ENCODE results near the gene ZNF705A.
A peak's percentile ranks its signal among the peaks of the same experiment; 100 is the strongest.
"Not testable (repeated sequence)": the region's sequence is repeated elsewhere in the genome, so short reads cannot be mapped to it uniquely, and the experiment has no call there.

The ZNF705A gene

GRCh38 chr12:8184206-8184605, 27.4 kb downstream of the ZNF705A start:
- not testable (repeated sequence) for DNase-seq (ENCODE audit: low spot score)

DNA sequence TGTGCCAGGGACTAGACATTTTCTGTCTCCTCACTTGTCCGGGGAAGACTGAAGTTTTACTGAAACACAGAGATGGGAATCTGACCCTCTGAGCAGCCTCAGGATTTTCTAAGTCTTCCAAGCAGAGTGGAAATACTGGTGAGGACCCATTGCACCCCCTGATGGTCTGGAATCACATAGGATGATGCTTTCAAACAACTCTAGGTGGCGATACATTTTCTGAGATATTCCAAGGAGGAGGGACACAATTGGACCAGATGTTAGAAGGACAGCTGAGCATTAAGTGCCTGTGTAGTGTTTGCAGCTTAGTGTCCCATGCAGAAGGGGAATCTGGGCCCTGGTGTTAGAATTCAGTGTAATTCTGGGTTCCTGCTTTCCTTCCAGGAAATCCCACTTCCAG, 31.3 kb downstream of the ZNF705A start:
- not testable (repeated sequence) for DNase-seq (ENCODE audit: low spot score)

DNA sequence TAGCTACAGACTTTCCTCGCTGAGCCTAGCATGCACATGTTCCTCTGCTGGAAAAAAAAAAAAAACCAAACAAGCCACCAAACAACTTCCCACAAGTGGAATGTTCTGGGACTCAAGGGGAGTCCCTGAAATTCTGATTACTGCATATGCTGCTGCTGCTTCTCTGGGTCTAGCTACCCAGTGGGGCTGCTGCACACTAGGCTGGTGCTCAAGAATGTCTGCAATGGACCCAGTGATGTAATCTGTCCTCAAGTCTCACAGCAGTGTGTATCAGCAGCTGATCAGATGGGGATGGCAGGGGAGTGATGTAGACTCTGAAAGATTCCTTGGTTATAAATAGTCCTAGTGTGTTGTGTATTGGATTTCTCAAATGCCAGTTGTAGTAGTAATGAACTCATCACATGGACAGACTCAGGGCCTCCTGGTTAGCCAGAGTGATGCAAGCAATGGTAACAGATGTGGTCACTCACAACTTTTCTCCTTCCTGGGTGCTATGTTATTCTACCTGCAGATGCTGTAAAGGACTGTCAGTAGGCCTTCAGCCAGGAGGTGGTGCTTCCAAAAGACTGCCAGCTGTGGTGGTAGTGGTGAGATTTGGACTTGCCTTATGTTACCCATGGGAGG, 41.0 kb downstream of the ZNF705A start:
- DNase-seq (ENCODE audit: low spot score), result peak; percentile 68

- DNase-seq (ENCODE audit: low spot score), result not testable (repeated sequence)
Observed at GRCh38 chr12:8218711-8219382, 62.0 kb downstream of the ZNF705A start.

GRCh38 chr12:8221375-8221774, 64.6 kb downstream of the ZNF705A start:
- not testable (repeated sequence) for DNase-seq (ENCODE audit: low spot score)

GRCh38 chr12:8221844-8222243, 65.0 kb downstream of the ZNF705A start:
- not testable (repeated sequence) for DNase-seq (ENCODE audit: low spot score)

DNA sequence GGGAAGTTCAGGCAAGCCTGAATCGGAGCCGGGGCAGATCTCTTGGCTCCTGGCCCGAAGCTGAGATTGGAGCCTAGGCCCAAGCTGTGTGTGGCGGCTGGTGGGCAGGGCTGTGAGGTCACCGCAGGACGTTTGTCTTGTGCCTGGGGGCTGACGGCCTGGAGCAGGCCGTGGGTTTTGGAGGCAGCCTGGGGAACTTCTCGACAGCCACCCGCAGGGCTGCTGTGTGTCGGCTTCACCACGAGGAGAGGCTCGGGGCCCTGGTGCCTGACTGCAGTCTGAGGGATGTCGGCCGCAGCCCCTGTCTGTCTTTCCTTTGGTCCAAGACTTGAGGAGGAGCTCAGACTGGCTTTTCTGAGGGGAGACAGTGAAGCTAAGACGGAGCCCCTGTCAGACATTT, 65.5 kb downstream of the ZNF705A start:
- not testable (repeated sequence) for DNase-seq (ENCODE audit: low spot score)

DNA sequence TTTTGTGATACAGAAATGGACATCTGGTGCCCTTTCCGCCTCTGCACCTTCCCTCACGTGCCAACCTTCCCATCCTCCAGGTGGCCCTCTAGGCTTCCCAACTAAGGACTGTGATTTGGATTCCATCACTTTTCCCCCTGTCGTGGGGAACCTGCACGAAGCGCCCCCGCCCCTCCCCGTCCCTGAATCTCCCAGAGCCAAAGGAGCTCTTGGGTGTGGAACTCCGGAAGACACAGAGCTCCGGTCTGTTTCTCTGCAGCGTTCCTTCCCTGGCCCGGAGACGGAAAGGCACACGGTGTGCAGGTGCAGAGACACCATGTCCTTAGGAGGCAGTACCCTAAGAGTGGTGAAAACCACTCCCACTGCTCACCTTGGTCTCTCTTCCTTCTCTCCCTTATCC, 66.8 kb downstream of the ZNF705A start:
- not testable (repeated sequence) for DNase-seq (ENCODE audit: low spot score)

GRCh38 chr12:8224782-8225181, 68.0 kb downstream of the ZNF705A start:
- DNase-seq (ENCODE audit: low spot score), result not testable (repeated sequence)

DNA sequence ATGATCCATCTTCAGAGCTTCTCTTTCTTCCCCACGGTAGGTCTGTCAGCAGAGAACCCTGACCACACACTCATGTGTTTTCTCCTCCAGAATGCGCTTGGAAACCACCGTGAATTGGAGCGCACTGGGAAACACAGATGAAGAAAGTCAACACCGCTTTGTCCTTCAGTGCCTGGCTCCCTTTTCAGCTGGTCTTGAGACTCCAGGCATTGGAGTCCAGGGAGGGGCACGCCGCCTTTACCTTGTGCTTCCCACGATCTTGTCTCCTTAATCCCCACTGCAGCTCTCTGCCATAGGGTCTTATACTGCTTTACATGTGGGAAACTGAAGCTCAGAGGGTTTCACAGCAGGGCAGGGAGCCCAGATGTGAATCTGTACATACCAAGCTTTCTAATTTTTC, 69.5 kb downstream of the ZNF705A start:
- DNase-seq (ENCODE audit: low spot score), result no peak

DNA sequence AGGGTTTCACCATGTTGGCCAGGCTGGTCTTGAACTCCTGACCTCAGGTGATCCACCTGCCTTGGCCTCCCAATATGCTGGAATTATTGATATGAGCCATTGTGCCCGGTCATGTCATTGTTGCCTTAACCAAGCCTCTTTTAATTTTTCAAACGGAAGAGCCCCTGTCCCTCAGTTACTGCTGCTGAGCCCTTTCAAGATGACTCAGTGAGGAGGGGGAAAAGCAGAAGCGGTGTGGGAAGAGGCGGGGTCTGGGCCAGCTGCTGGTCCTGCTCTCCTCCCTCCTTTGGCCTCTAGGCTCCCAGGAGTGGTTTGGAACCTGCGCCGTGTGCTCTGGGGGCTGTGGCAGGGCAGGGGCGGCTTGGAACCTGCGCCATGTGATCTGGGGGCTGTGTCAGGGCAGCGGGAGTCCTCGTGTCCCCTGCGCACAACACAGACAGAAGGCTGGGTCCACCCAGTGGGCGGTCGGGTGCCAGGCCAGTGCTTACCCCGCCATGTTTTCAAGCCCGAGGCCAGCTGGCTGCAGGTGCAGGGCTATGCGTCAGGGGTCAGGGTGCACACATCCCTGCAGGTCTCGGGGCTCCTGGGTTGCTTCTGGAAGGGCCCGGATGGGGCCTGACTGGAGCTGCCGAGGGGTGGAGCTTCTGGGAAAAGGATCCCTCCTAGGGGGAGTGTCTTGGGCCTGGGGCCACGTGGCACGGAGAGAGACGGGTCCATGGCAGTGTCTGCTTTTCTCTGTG, 70.3 kb downstream of the ZNF705A start, which contains the start of gene FAM90A1:
FAM90A1 (minus strand) TSS at position 627 of the 740 bp plus-strand sequence. CDS start 2,786 bp downstream, outside the sequence.
- peak; percentile 39 for DNase-seq (ENCODE audit: low spot score)

GRCh38 chr12:8227732-8228077, 70.9 kb downstream of the ZNF705A start:
- DNase-seq (ENCODE audit: low spot score), result not testable (repeated sequence)

GRCh38 chr12:8228607-8229006, 71.8 kb downstream of the ZNF705A start:
- not testable (repeated sequence) for DNase-seq (ENCODE audit: low spot score)

DNA sequence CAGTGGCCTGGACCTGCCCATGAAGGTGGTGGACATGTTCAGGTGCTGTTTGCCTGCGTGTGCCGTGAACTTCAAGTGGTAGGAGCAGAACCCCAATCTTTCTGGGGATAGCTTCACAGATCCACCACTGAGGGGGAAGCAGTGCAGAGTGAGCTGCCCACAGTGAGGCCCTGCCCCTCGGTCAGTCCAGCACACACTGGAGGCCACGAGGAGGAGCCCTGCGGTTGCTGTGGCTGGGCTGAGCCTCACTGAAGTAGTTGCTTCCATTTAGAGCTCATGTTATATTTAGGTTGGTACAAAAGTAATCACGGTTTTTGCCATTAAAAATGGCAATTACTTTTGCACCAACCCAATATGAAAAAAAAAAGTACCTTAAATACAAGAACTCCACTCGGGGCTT, 72.7 kb downstream of the ZNF705A start:
- not testable (repeated sequence) for DNase-seq (ENCODE audit: low spot score)
